GM18498 (cell line): Measurements from ENCODE around the gene CHPF.

ENCODE experiments used
- ATAC-seq: cut with Tn5 transposase; IDR thresholded peaks from one replicate; pipeline ENCODE4 v1.9.1; 2021; ENCODE audit warnings: mild to moderate bottlenecking, moderate library complexity; ENCODE audit not compliant: unreplicated experiment

CHPF gene

DNA sequence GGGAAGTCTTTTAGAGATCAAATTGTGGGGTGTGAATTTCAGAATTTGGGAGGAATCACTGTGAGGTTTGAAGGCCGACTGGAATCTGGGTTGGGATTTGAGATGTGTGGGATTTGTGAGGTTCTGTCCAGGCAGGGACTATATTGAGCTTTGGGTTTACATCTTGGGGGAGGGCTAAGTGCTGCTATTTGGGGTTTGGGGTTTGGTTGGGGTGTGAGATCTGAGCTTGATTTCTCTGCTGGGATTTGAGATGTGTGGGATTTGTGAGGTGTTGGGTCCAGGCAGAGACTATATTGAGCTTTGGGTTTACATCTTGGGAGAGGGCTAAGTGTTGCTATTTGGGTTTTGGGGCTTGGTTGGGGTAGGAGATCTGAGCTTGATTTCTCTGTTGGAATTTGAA, 44.1 kb downstream of the CHPF start:
- no peak for ATAC-seq

DNA sequence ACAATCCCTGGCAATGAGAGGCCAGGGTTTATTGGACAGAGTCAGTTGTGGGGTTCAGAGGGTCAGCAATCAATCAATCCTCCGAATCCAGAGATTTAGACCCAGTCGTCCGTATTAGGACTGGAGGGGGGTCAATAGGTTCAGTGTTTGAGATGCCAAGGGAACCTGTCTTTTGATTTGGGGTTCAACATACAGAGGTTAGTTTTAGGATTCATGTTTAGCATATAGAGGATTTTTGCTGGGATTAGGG, 44.6 kb downstream of the CHPF start:
- no peak for ATAC-seq

DNA sequence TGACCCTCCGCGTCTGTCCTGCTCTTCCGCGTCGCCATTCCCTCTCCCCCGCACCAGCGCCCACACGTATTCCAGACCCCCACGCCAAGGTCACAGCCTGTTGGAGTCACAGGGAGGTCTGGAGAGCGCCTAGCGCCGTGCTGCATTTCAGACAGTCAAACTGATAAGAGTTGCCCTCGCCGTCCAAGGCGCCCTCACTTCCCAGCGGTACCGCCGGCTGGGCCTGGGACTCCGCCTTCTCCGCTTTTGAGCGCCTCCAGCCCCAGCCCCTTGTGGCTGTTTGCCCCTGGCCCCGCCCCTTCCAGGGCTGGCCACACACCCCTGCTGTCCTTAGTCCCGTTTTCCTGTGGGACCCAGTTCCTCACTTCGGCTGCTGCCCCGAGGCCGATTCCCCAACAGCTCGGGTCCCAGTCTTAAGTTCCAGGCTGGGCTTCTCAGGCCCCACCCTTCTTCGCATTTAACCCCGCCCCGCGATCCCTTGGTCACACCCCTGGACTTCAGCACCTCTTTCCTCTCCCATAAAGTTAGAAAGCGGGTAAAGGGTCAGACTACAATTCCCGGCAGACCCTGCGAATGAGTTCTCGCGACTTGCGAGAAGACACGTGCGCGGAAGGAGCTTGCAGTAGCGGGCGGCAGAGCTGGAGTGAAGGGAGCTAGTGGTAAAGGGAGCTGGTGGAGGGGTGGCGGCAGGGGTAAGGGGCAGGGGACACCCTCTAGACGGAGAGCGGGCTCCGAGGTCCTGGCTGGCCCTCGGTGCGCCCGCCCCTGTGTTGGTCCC, 45.1 kb downstream of the CHPF start, which contains the start of gene GMPPA:
Gene GMPPA (plus strand): TSS at position 612 of the 778 bp plus-strand sequence. CDS start 1,085 bp downstream, outside the sequence.
- ATAC-seq: peak; percentile 95

GRCh38 chr2:219497495-219498279, 45.9 kb downstream of the CHPF start:
- ATAC-seq: peak; percentile 23

- ATAC-seq: no peak
Measured at GRCh38 chr2:219496825-219497494, 46.6 kb downstream of the CHPF start.

- ATAC-seq: no peak
Measured at GRCh38 chr2:219496247-219496824, 47.3 kb downstream of the CHPF start.

DNA sequence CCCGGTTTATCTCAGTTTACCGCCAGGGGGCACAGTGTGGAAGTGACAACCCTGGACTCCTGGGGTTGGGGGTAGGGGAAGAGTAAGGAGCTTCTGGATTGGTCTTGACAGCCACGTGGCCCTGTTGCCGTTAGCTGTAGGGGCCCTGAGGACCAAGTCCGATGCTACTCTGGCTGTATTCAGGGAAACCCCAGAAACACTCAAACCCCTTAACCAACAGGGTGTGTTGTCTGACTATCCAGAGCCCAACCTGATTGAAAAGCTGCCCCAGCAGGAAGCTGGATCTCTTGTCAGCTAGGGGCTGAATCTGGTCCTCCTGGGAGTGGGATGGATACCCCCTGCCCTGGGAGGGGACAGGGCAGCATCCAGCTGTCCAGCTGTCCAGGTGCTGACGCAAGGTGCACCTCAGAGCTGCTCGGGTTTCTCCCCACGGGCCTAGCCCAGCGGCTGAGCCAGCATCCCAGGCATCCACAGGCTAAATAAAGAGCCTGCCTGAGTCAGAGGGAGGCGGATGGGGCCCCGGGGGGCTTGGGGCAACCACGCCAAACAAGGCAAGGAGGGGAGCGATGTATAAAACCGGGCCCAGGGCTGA, 48.0 kb downstream of the CHPF start:
- no peak for ATAC-seq

DNA sequence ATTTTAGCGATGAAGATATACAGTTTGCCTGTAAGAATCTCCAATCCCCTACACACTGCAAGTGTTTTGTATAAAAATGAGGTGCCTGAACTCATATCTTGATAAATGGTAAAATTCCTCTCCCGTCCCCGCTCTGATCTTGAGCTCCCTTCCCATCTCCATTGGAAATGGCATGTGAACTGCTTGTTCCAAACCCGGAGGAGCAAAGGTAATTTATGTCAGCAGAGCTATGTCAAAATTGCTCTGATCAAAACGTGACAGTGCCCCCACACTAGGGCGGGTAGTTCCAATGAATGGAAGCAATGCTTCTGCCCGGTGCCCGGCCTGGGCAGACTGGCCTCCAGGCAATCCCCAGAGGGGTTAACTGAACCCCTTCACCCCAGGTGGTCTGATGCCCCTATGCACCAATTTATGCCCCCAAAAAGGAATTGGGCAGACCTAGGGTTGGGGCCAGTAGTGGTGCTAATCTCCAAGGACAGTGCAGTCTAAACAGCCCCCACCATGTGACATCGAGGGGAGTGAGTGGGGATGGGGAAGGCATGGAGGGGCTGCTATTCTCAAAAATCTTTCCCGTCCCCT, 48.6 kb downstream of the CHPF start:
- ATAC-seq: no peak

DNA sequence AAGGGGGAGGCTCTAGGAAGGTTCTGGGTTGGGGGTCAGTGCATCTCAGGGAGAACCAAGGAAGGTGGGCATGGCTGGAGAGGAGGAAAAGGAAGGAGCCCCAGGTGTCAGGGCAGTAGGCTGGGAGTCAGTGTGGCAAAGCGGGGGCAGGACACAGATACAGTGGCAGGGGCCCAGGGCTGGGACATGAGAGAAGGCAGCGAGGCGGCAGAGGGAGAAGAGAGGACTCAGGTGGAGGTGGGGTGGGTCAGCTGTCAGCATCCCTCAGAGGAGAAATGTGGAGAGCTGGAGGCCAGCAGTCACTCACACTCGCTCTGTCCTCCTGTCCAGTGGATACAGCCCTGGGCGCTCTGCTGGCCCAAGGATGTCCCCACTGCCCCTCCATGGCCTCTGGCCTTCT, 50.5 kb downstream of the CHPF start:
- no peak for ATAC-seq

- ATAC-seq: no peak
Measured at GRCh38 chr2:219492575-219492974, 51.0 kb downstream of the CHPF start.

GRCh38 chr2:219491278-219491963, 52.2 kb downstream of the CHPF start:
- ATAC-seq: no peak

DNA sequence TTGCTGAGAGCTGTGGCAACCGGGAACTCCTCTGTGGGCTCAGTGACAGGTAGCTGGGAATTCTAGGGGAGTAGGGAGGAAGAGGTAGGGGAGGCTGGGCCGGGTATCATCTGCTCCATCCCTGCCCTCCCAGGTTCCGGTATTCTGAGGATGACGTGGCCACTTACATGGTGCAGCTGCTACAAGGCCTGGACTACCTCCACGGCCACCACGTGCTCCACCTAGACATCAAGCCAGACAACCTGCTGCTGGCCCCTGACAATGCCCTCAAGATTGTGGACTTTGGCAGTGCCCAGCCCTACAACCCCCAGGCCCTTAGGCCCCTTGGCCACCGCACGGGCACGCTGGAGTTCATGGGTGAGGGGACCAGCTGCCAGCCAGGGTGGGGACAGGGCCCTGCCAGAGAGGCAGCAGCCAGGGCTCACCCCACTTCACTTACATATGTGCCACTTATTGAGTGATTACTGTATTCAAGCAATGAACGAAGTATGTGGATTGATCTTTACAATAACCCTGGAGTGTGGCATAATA, 52.9 kb downstream of the CHPF start:
- ATAC-seq: no peak

GRCh38 chr2:219490186-219490585, 53.4 kb downstream of the CHPF start:
- ATAC-seq: no peak

DNA sequence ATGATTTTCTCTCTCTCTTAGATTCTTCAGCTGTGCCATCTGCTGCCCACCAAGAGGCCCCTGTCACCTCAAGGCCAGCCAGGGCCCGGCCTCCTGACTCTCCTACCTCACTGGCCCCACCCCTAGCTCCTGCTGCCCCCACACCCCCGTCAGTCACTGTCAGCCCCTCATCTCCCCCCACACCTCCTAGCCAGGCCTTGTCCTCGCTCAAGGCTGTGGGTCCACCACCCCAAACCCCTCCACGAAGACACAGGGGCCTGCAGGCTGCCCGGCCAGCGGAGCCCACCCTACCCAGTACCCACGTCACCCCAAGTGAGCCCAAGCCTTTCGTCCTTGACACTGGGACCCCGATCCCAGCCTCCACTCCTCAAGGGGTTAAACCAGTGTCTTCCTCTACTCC, 54.3 kb downstream of the CHPF start:
- no peak for ATAC-seq
